Activated naive CD4-positive, alpha-beta T cell treated with anti-CD3 and anti-CD28 coated beads for 36 hours (primary cell): ENCODE results near the gene ZNF415. TPM values are rescaled to one million over a fixed set of nuclear protein-coding genes. Genes with fewer than 3 reads are reported as not detected.

Experiments
- CTCF ChIA-PET: fragments of 350-600 bp; sonication (Branson Sonifier 250); formaldehyde crosslinking; loops from one replicate; lab custom pipeline; 2021; ENCODE audit warnings: antibody characterized with exemption; lab: Charles Lee
- DNase-seq: peaks from one replicate; pipeline ENCODE4 v3.0.0-alpha.2; 2020
- H3K27ac Mint-ChIP-seq: one replicate; pipeline ENCODE4 v1.8.0; 2021; ENCODE audit warnings: mild to moderate bottlenecking, mixed read lengths
- H3K27me3 Mint-ChIP-seq: one replicate; pipeline ENCODE4 v1.8.0; 2021; ENCODE audit warnings: low read depth, mixed read lengths
- H3K36me3 Mint-ChIP-seq: one replicate; pipeline ENCODE4 v1.8.0; 2021; ENCODE audit warnings: low read depth, mixed read lengths
- H3K4me1 Mint-ChIP-seq: one replicate; pipeline ENCODE4 v1.8.0; 2021; ENCODE audit warnings: low read depth, mixed read lengths
- H3K4me3 Mint-ChIP-seq: one replicate; pipeline ENCODE4 v1.8.0; 2021; ENCODE audit warnings: mild to moderate bottlenecking, moderate library complexity, mixed read lengths
- H3K9me3 Mint-ChIP-seq: one replicate; pipeline ENCODE4 v1.8.0; 2021; ENCODE audit warnings: mixed read lengths
- intact Hi-C: fragments of 100-400 bp; cut with micrococcal nuclease; formaldehyde crosslinking; loops from one replicate; pipeline ENCODE4 v1.15.1; 2023
- total RNA-seq, 2 experiments: library from RNA; stranded (reverse); gene quantifications; one replicate each; pipeline ENCODE4 v1.2.3, GENCODE V29; 2021

The ZNF415 gene
- 1 to 10 TPM in 1 of 2 experiments, under 1 TPM in 1; 0.74 to 1.0 TPM for total RNA-seq

DNA sequence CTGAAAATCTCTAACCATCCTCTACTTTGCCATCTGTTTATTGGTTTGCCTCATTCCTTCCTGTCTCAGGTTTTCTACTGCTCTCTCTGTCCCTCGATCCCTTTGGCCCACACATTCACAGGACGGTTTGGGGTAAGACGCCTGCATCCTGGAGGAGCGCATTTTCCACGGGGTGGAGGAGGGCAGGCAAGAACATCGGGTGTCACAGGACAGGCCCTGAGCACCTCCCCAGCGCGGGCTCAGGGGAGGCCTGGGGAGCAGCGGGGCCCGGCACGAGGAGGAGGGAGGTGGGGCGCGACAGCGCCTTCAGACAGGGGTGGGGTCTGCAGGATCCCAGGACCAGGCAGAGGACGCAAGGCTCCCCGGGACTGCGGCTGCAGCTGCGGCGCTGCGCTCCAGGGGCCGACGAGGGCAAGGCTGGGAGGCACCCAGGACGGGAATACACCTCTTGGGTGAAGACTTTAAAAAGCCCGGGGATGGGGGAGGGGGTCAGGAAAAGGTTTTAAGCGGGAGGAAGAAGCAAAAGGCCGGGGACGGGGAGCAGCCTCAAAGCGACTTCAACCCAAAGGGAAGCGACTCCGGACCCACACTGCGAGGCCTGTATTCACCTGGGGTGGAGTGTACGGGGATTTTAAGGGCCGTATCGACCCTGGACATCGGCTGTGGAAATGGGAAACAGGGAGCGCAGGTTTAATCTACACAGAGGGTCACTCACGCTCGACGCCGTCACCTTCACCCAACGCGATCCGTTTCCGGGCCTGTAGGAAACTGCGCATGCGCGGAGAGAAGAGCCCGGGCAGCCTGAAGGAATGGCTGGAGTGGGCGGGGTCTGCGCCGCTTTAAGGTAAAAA is at the start of gene ZNF415:
Gene ZNF415 (minus strand): TSS at position 770 of the 851 bp plus-strand sequence. CDS start 10,234 bp downstream, outside the sequence.
- peak within 1 kb of the TSS; percentile 62 for H3K4me3 Mint-ChIP-seq
- peaks cover 9% of the 10 kb centered on the region for H3K4me1 Mint-ChIP-seq
- CTCF ChIA-PET: no interaction called here
- peaks cover 48% of the 10 kb centered on the region for H3K9me3 Mint-ChIP-seq
- peaks cover 36% of the 10 kb centered on the region for H3K36me3 Mint-ChIP-seq
- peaks cover 13% of the 10 kb centered on the region for H3K27me3 Mint-ChIP-seq
- H3K27ac Mint-ChIP-seq: no peak within 1 kb of the TSS
- peak; percentile 63 for DNase-seq
- intact Hi-C loops: no loop called here

DNA sequence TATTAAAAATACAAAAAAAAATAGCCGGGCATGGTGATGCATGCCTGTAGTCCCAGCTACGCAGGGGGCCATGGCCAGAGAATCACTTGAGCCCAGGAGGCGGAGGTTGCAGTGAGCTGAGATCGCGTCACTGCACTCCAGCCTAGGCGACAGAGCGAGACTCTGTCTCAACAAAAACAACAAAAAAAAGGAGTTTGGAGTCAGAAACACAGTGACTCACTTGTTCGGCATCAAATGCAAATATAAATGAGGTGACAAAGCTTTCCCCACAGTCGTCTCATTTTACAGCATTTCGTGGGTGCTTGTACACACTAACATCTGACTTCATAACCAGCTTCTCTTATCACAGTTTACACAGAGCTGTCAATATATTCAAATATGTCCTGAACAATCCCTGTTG is 49.5 kb upstream of the ZNF415 start:
- DNase-seq: no peak

DNA sequence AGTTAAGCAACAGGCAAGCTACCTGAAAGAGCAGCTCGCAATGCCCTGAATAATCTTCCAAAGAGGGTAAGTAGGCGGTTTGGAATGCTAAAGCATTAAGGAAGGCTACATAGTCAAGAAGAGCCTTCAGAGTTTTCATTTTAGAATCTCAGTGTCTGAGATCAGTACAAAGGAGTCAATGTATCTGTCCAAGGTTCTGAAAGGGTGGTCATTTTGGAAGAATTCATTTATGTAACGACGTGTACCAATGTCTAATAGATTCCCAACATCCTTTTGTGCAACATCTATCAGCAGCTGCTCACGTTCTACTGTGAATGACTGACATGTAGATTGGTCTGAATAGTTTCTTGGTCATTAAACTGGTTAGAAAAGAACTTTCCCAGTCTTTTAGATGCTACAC is 45.3 kb upstream of the ZNF415 start:
- CTCF ChIA-PET: no interaction called here
- H3K27ac Mint-ChIP-seq: no peak overlapping the region
- no peak overlapping the region for H3K4me3 Mint-ChIP-seq
- H3K27me3 Mint-ChIP-seq: no peaks in the 10 kb centered on the region
- peaks cover 24% of the 10 kb centered on the region for H3K9me3 Mint-ChIP-seq
- peaks cover 66% of the 10 kb centered on the region for H3K36me3 Mint-ChIP-seq
- DNase-seq: no peak
- intact Hi-C loops: no loop called here
- H3K4me1 Mint-ChIP-seq: no peaks in the 10 kb centered on the region

More for the DNA sequence above, 49.5 kb upstream of the ZNF415 start:
- H3K36me3 Mint-ChIP-seq: peaks cover 60% of the 10 kb centered on the region
- H3K27me3 Mint-ChIP-seq: no peaks in the 10 kb centered on the region
- intact Hi-C loops: no loop called here
- H3K4me3 Mint-ChIP-seq: no peak overlapping the region
- CTCF ChIA-PET: no interaction called here
- H3K4me1 Mint-ChIP-seq: no peaks in the 10 kb centered on the region
- H3K9me3 Mint-ChIP-seq: peaks cover 24% of the 10 kb centered on the region
- no peak overlapping the region for H3K27ac Mint-ChIP-seq

DNA sequence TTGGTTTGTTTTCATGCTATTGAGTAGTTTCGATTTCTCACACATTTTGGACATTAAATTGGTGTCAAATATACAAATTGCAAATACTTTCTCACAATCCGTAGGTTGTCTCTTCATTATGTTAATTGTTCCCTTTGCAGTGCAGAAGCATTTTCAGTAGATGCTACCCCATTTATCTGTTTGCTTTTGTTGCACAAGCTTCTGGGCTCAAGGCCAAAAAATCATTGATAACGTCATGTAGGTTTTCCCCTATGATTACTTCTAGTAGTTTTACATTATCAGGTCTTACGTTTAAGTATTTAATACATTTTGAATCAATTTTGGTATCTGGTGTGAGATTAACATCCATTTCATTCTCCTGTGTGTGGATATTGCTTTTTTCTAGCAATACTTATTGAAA is 40.2 kb upstream of the ZNF415 start:
- DNase-seq: no peak
- H3K27me3 Mint-ChIP-seq: no peaks in the 10 kb centered on the region
- peaks cover 35% of the 10 kb centered on the region for H3K9me3 Mint-ChIP-seq
- intact Hi-C loops: no loop called here
- no peak overlapping the region for H3K4me3 Mint-ChIP-seq
- peaks cover 49% of the 10 kb centered on the region for H3K36me3 Mint-ChIP-seq
- H3K4me1 Mint-ChIP-seq: no peaks in the 10 kb centered on the region
- H3K27ac Mint-ChIP-seq: no peak overlapping the region
- CTCF ChIA-PET: no interaction called here

DNA sequence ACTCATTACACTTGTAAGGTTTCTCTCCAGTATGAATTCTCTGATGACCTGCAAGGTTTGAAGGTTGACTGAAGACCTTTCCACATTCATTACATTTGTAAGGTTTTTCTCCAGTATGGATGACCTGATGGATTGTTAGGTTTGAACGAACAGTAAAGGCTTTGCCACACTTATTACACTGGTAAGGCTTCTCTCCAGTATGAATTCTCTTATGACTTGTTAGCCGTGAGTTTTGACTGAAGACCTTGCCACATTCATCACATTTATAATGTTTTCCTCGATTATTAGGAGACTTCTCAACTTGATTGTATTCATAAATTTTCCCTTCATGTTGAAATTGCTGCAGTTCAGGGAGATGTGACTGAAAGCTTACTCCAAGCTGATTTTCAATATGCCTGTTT is 33.0 kb upstream of the ZNF415 start:
- DNase-seq: no peak
- no peak overlapping the region for H3K27ac Mint-ChIP-seq
- H3K9me3 Mint-ChIP-seq: peaks cover 42% of the 10 kb centered on the region
- intact Hi-C loops: no loop called here
- H3K4me1 Mint-ChIP-seq: no peaks in the 10 kb centered on the region
- CTCF ChIA-PET: no interaction called here
- peaks cover 43% of the 10 kb centered on the region for H3K36me3 Mint-ChIP-seq
- no peak overlapping the region for H3K4me3 Mint-ChIP-seq
- H3K27me3 Mint-ChIP-seq: no peaks in the 10 kb centered on the region

DNA sequence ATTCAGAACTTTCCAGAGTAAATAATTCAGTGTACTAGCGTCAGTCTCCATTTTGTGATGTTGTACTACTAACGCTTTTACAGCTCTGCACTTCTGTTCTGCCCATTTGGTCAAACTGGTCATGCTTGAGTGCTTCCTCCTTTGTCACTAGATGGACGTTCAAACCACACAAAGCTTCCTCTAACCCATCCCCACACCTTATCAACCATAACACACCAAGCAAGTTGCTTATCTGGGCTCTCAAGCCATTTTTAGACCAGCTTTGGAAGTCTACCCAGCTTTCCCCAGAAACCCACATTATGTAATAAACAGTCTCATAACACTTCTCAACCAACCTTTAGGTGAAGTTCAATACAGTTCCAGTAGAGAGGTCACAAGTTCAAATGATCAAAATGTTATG is 28.4 kb upstream of the ZNF415 start:
- Mint-ChIP-seq H3K36me3 (peaks cover 41% of the 10 kb centered on the region), H3K4me1 (peaks cover 13% of the 10 kb centered on the region), H3K4me3 (no peak overlapping the region), H3K27ac (no peak overlapping the region), H3K27me3 (no peaks in the 10 kb centered on the region), H3K9me3 (peaks cover 43% of the 10 kb centered on the region)
- intact Hi-C loops: no loop called here
- CTCF ChIA-PET: no interaction called here
- no peak for DNase-seq

DNA sequence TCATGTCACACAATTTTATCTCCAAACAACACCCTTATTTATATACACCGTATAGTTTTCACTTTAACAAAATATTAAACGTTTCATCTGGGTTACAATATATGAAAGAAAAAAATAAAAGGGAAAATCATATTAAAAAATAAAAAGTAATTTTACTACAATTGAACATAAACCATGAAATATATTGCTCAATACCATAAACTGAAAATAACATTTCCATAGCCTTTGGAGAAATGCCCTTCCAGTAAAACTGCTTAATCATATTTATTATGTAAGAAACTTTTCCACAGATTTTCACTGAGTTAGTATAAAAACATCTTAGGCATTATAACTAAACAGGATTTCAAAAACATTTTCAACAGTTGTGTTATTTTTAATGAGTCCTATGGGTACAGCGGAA is 27.6 kb upstream of the ZNF415 start:
- peaks cover 13% of the 10 kb centered on the region for H3K4me1 Mint-ChIP-seq
- H3K27me3 Mint-ChIP-seq: no peaks in the 10 kb centered on the region
- CTCF ChIA-PET: no interaction called here
- no peak overlapping the region for H3K27ac Mint-ChIP-seq
- peaks cover 40% of the 10 kb centered on the region for H3K36me3 Mint-ChIP-seq
- intact Hi-C loops: no loop called here
- no peak for DNase-seq
- no peak overlapping the region for H3K4me3 Mint-ChIP-seq
- peaks cover 36% of the 10 kb centered on the region for H3K9me3 Mint-ChIP-seq

DNA sequence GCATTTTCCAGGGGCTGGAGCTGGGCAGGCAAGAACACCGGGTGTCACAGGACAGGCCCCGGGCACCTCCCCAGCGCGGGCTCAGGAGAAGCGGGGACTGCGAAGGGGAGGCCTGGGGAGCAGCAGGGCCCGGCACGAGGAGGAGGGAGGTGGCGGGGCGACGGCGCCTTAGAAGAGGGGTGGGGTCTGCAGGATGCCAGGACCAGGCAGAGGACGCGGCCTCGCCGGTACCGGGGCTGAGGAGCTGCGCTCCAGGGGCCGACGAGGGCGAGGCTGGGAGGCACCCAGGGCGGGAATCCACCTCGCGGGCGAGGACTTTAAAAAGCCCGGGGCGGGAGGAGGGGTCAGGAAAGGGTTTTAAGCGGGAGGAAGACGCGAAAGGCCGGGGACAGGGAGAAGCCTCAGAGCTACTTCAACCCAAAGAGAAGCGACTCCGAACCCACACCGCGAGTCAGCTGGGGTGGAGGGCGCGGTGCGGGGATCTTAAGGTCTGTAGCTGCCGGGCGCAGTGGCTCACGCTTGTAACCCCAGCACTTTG is 25.5 kb upstream of the ZNF415 start:
- H3K4me3 Mint-ChIP-seq: peak overlapping the region; percentile 85
- peak; percentile 60 for DNase-seq
- H3K36me3 Mint-ChIP-seq: peaks cover 49% of the 10 kb centered on the region
- CTCF ChIA-PET: interaction anchor here (0.5 kb wide), 1 partner anchor 591 kb away, joined by 3 read pairs; no protein-coding TSS in a partner anchor
- H3K9me3 Mint-ChIP-seq: peaks cover 41% of the 10 kb centered on the region
- H3K27me3 Mint-ChIP-seq: no peaks in the 10 kb centered on the region
- H3K27ac Mint-ChIP-seq: peak overlapping the region; percentile 72
- intact Hi-C loops: loop anchor here (2.0 to 10.0 kb wide), 3 partner anchors 55 to 195 kb away; partner anchors contain the start of genes VN1R2, ZNF160, ZNF677 and ZNF816
- H3K4me1 Mint-ChIP-seq: peaks cover 13% of the 10 kb centered on the region

DNA sequence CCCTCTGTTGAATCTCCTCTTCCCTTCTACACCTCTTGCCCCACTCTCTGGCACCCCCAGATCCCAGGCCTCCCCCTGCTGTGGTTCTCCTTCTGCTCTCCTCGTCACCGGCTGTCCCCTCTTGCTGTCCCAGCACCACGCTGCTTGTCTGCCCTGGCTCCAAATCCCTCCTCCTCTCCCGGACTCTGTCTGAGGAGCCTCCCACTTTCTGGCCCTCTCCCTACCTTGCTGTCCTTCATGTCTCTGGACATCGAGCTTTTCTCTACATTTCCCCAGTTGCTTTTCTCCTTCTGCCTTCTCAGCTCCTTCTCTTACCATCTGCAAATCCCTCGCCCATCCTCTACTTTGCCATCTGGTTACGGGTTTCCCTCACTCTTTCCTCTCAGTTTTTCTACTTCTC is 24.9 kb upstream of the ZNF415 start:
- Mint-ChIP-seq H3K27me3 (no peaks in the 10 kb centered on the region), H3K4me1 (peaks cover 13% of the 10 kb centered on the region), H3K9me3 (peaks cover 42% of the 10 kb centered on the region), H3K27ac (peak overlapping the region; percentile 44), H3K36me3 (peaks cover 53% of the 10 kb centered on the region), H3K4me3 (peak overlapping the region; percentile 85)
- CTCF ChIA-PET: interaction anchor here (0.5 kb wide), 1 partner anchor 592 kb away, joined by 3 read pairs; no protein-coding TSS in a partner anchor
- DNase-seq: no peak
- intact Hi-C loops: loop anchor here (2.0 to 10.0 kb wide), 3 partner anchors 55 to 195 kb away; partner anchors contain the start of genes VN1R2, ZNF160, ZNF677 and ZNF816

DNA sequence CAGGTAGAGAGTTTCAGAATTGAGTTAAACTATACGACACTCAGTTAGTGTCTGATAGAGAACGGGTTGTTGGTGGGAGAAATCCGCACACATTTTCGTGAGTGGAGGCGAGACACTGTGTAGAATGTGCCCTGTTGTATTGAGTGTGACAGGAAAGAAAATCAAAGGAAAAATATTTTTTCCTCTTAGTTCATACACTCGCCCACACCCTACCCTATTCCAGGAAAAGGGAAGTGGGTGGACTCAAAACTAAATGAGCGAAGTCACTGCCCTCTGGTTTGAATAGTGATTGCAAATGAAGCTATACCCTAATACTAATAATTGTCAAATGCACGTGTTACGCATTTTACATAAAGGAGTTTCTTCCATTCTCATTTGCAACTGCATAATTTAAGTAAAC is 24.1 kb upstream of the ZNF415 start:
- Mint-ChIP-seq H3K4me1 (peaks cover 13% of the 10 kb centered on the region), H3K27me3 (no peaks in the 10 kb centered on the region), H3K36me3 (peaks cover 58% of the 10 kb centered on the region), H3K9me3 (peaks cover 44% of the 10 kb centered on the region), H3K4me3 (no peak overlapping the region), H3K27ac (no peak overlapping the region)
- CTCF ChIA-PET: interaction anchor here (0.6 kb wide), 1 partner anchor 52 kb away, joined by 3 read pairs; no protein-coding TSS in a partner anchor
- DNase-seq: no peak
- intact Hi-C loops: loop anchor here (10.0 kb wide), 1 partner anchor 98 kb away; the partner anchor contains the start of genes VN1R2 and ZNF677

DNA sequence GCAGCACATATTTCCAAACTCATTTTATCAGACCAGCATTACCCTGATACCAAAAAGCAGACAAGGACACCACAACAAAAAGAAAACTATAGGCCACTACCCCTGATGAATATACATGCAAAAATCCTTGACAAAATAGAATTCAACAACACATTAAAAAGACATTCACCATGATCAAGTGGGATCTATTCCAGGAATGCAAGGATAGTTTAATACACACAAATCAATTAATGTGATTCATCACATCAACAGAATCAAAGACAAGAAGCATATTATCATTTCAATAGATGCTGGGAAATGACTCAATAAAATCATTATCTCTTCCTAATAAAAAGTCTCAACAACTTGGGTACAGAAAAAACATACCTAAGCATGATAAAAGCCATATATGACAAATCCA is 14.9 kb upstream of the ZNF415 start:
- Mint-ChIP-seq H3K36me3 (peaks cover 88% of the 10 kb centered on the region), H3K27ac (no peak overlapping the region), H3K9me3 (peaks cover 61% of the 10 kb centered on the region), H3K4me1 (no peaks in the 10 kb centered on the region), H3K27me3 (no peaks in the 10 kb centered on the region), H3K4me3 (no peak overlapping the region)
- intact Hi-C loops: no loop called here
- CTCF ChIA-PET: no interaction called here
- no peak for DNase-seq

DNA sequence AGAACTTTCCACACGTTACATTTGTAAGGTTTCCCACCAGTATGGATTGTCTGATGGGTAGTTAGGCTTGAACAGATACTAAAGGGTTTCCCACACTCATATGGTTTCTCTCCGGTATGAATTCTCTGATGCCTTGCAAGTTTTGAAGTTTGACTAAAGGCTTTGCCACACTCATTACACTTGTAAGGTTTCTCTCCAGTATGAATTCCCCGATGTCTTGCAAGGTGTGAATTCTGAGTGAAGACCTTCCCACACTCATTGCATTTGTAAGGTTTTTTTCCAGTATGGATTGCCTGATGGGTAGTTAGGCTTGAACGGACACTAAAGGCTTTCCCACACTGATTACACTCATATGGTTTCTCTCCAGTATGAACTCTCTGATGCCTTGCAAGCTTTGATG is 7.6 kb upstream of the ZNF415 start:
- Mint-ChIP-seq H3K4me3 (no peak overlapping the region), H3K27ac (no peak overlapping the region), H3K9me3 (peaks cover 62% of the 10 kb centered on the region), H3K36me3 (peaks cover 61% of the 10 kb centered on the region), H3K4me1 (no peaks in the 10 kb centered on the region), H3K27me3 (no peaks in the 10 kb centered on the region)
- intact Hi-C loops: no loop called here
- CTCF ChIA-PET: no interaction called here
- no peak for DNase-seq
